HK-2 (cell line): ENCODE results near the gene SPATA24.
"Not testable (repeated sequence)": the region's sequence is repeated elsewhere in the genome, so short reads cannot be mapped to it uniquely, and the experiment has no call there.

Source experiments
- DNase-seq: peaks from one replicate; pipeline ENCODE4 v3.0.0-alpha.2; 2018; ENCODE audit not compliant: unreplicated experiment

Gene SPATA24, protein sequence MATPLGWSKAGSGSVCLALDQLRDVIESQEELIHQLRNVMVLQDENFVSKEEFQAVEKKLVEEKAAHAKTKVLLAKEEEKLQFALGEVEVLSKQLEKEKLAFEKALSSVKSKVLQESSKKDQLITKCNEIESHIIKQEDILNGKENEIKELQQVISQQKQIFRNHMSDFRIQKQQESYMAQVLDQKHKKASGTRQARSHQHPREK

GRCh38 chr5:139403787-139404483 is at the start of gene SPATA24:
Gene SPATA24 (minus strand): TSS chr5:139404089. CDS start chr5:139404060, 29 bp downstream.
- peak; percentile 88 for DNase-seq

- no peak for DNase-seq
Observed at GRCh38 chr5:139451878-139452660, 48.2 kb upstream of the SPATA24 start.

DNA sequence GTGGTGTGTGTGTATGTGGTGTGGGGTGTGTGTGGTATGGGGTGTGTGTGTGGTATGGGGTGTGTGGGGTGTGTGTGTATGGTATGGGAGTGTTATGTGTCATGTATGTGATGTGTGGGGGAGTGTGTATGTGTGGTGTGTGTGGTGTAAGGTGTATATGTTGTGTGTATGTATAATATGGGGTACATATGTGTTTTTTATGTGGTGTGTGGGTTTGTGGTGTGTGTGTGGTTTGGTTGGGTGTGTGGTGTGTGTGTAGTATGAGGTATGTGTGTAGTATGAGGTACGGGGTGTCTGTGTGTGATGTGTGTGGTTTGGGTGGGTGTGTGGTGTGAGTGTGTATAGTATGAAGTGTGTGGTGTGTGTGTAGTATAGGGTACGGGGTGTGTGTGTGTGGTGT is 47.3 kb upstream of the SPATA24 start:
- DNase-seq: no peak

GRCh38 chr5:139446956-139447779 is 43.3 kb upstream of the SPATA24 start:
- DNase-seq: no peak

DNA sequence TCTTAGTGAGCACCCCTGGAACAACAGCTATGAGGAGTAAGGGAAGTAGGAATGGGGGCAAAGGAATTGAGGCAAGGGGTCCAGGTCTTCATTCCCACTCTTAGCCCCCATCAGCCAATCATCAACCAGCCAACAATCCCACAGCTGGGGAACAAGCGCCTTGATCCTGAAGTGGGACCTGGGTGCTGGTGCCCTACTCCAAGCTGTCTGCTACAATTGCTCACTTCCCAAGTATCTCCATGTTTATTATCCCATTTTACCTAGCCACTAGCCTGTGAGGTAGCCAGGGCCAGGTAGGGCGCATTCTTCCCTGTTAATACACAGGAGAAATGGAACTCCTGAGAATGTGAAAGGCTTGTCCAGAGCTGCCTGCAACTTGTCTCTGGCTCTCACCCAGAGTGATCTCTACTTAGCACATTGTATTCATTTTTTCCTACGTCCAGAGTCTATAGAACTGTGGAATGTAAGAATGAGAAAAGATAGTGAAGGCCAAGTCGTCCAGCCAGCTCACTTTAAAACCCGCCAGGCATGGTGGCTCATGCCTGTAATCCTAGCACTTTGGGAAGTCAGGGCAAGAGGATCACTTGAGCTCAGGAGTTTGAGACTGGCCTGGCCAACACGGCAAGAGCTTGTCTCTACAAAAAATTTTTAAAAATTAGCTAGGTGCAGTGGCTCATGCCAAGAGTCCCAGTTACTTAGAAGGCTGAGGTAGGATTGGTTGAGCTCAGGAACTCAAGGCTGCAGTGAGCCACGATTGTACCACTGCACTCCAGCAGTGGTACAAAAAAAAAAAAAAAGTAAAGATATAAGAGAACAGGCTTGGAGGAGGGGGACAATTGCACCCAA is 41.7 kb upstream of the SPATA24 start:
- no peak for DNase-seq

GRCh38 chr5:139443831-139444453 is 40.1 kb upstream of the SPATA24 start:
- DNase-seq: no peak

- not testable (repeated sequence) for DNase-seq
Observed at GRCh38 chr5:139440416-139440815, 36.5 kb upstream of the SPATA24 start.

DNA sequence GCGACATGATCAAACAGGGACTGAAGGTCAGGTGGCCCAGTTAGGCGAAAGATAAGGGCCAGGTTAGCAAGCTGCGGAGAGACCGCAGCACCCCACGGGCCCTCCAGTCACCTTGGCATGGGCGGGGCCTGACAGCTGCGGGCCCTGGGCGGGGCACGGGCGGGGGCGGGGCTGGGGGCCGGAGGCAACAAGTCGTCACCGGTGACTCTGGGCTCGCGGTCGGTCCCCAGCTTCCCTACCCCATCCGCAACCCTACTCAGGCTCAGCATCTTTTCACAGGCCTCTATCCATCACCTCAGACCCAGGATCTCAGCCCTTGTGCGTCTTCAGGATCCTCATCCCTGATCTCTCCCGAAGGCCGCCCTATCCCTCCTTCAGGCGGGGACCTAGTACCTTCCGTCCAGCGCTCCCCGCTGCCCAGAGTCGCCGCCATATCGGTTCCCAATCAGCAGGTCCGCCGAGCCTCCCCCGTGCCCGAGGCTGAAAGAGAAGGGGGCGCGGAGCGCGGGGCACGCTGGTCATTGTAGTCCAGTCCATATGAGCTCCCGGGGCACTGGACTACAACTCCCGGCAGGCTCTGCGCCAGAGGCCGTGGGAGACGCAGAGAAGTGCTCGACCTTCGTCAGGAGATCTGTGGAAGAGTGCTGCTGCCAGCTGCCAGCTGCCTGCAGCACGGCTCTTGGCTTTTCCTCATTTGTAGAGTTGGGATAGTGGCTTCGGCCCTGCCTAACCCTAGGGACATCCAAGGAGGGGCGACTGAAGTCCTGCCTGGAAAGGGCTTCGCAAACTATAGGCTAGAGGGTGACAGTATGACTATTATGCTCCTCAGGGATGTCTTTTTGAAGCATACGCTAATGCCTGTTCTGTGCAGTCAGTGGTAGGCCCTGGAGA is 35.4 kb upstream of the SPATA24 start, which contains the start of gene DNAJC18:
DNAJC18 (minus strand) TSS at position 513 of the 891 bp plus-strand sequence; CDS start at position 433, 80 bp downstream.
- DNase-seq: peak; percentile 72

DNA sequence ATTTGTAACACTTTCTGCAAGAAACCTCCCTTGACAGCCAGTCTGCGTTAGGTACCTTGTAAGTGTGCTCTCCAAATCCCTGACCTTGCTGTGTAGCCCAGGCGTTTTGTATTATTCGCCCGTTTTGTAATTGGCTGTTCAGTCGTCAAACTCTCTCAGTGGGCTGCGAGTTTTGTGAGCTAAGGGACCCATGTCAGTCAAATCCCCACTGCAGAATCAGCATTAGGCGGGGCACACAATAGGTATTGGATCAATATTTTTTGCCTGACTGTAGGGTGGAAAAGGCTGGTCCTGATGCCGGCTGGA is 34.8 kb upstream of the SPATA24 start:
- DNase-seq: no peak

- no peak for DNase-seq
Observed at GRCh38 chr5:139435676-139436075, 31.8 kb upstream of the SPATA24 start.

GRCh38 chr5:139431706-139432105 is 27.8 kb upstream of the SPATA24 start:
- DNase-seq: no peak

GRCh38 chr5:139430015-139430414 is 26.1 kb upstream of the SPATA24 start:
- no peak for DNase-seq

- no peak for DNase-seq
Observed at GRCh38 chr5:139426203-139426885, 22.5 kb upstream of the SPATA24 start.

DNA sequence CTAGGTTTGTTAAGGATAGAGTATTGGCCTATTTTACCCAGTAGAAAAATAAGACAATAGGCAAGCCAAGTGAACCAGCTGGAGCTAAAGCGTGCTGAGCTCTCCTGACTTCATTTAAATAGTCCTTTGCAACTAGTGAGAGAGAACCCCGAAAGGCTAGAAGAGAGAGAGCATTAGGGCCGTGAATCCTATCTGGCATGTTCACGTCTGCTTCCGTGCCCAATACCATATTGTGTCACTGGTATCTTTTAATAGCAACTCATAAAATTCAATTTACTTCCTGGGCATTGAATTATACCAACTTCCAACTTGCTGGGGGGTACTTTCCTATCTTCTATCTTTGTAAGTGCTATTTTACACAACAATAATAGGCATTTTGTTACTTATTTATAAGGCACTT is 21.6 kb upstream of the SPATA24 start:
- DNase-seq: no peak

DNA sequence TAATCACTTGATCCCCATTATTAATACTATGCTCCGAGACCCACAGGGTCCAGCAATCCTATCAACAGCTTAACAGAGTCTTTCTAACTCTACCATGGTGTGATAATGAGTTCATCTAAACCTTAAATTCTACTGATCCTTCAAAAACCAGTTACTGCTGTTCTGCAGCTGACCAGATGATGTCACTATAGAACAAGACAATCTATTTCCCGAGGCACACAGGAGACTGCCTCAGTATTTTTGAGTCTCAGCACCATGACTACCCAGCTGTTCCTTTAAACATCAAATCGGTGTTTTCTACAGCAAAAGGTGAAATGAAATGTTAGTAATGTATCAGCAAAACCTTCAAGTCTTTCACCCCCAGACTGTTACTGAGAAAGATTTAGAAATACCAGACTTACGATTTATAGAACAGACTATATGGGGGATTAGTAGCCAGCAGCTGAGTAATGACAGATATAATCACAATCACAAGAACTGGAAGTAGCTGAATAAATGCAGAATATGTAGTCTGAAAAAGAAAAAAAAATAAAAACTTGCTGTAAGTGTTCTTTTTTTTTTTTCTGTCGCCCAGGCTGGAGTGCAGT is 18.5 kb upstream of the SPATA24 start:
- DNase-seq: peak; percentile 14

- DNase-seq: no peak
Observed at GRCh38 chr5:139419226-139420192, 15.6 kb upstream of the SPATA24 start.

GRCh38 chr5:139418793-139419192 is 14.9 kb upstream of the SPATA24 start:
- no peak for DNase-seq
